Left ventricle myocardium inferior (tissue), 1 donor: Measurements from ENCODE around the gene TMEM163. TPM values are rescaled to one million over a fixed set of nuclear protein-coding genes. Genes with fewer than 3 reads are reported as not detected.

Experiments
- DNase-seq: peaks from one replicate; pipeline ENCODE4 v3.0.0-alpha.2; 2020
- H3K27ac ChIP-seq: fragments of 200-600 bp; replicated peaks from 2 replicates; pipeline ENCODE4 v1.8.0; 2021
- H3K27me3 ChIP-seq: fragments of 200-600 bp; 2 replicates; pipeline ENCODE4 v1.8.0; 2021; ENCODE audit warnings: low read depth
- H3K36me3 ChIP-seq: fragments of 200-600 bp; 2 replicates; pipeline ENCODE4 v1.8.0; 2021
- H3K4me1 ChIP-seq: fragments of 200-600 bp; 2 replicates; pipeline ENCODE4 v1.8.0; 2021
- H3K4me3 ChIP-seq: fragments of 200-600 bp; 2 replicates; pipeline ENCODE4 v1.8.0; 2021; ENCODE audit warnings: mild to moderate bottlenecking, moderate library complexity
- H3K9me3 ChIP-seq: fragments of 200-600 bp; replicated peaks from 2 replicates; pipeline ENCODE4 v1.8.0; 2021
- CTCF ChIP-seq: fragments of 200-600 bp; IDR thresholded peaks from 2 replicates; pipeline ENCODE4 v1.8.0; 2021; ENCODE audit warnings: antibody characterized with exemption, mild to moderate bottlenecking, borderline replicate concordance
- intact Hi-C: fragments of 100-400 bp; cut with micrococcal nuclease; formaldehyde crosslinking; loops from one replicate; pipeline ENCODE4 v1.11.0; 2022
- total RNA-seq: library from RNA; stranded (reverse); fragmentation: NEBNext Ultra II Directional; extraction: Animal tissue kit (Norgen Biotek cat#: 25700); gene quantifications from one replicate; pipeline ENCODE4 v1.2.1, GENCODE V29; 2021
- donor health status: DM: no; HTN: yes; CAD: no; lungs with severe emphysema.

The TMEM163 gene
- total RNA-seq, 1 donor from 2014 or later = 0.22 TPM

- H3K4me1 ChIP-seq = no peaks in the 10 kb centered on the region
- intact Hi-C loops = no loop called here
- no peak for TF ChIP-seq CTCF
Measured at GRCh38 chr2:134574611-134575330, 144.0 kb downstream of the TMEM163 start.

GRCh38 chr2:134573724-134574123 lies 145.1 kb downstream of the TMEM163 start:
- Histone ChIP-seq H3K4me3 (no peak overlapping the region), H3K4me1 (no peaks in the 10 kb centered on the region), H3K27me3 (no peaks in the 10 kb centered on the region), H3K9me3 (no peaks in the 10 kb centered on the region), H3K36me3 (no peaks in the 10 kb centered on the region), H3K27ac (no peak overlapping the region)
- intact Hi-C loops = no loop called here
- TF ChIP-seq CTCF = no peak
- no peak for DNase-seq

More at GRCh38 chr2:134574611-134575330, 144.0 kb downstream of the TMEM163 start:
- Histone ChIP-seq H3K27ac (no peak overlapping the region), H3K36me3 (no peaks in the 10 kb centered on the region), H3K27me3 (no peaks in the 10 kb centered on the region), H3K9me3 (no peaks in the 10 kb centered on the region), H3K4me3 (no peak overlapping the region)
- no peak for DNase-seq

- intact Hi-C loops = no loop called here
- no peak for DNase-seq
- TF ChIP-seq CTCF = no peak
Measured at GRCh38 chr2:134573085-134573370, 145.8 kb downstream of the TMEM163 start.

GRCh38 chr2:134572314-134573084 lies 146.3 kb downstream of the TMEM163 start:
- Histone ChIP-seq H3K36me3 (no peaks in the 10 kb centered on the region), H3K4me3 (no peak overlapping the region), H3K9me3 (no peaks in the 10 kb centered on the region), H3K27ac (no peak overlapping the region), H3K27me3 (no peaks in the 10 kb centered on the region), H3K4me1 (no peaks in the 10 kb centered on the region)
- TF ChIP-seq CTCF = no peak
- DNase-seq = no peak
- intact Hi-C loops = no loop called here

More at GRCh38 chr2:134573085-134573370, 145.8 kb downstream of the TMEM163 start:
- Histone ChIP-seq H3K9me3 (no peaks in the 10 kb centered on the region), H3K27ac (no peak overlapping the region), H3K4me3 (no peak overlapping the region), H3K36me3 (no peaks in the 10 kb centered on the region), H3K27me3 (no peaks in the 10 kb centered on the region), H3K4me1 (no peaks in the 10 kb centered on the region)

- Histone ChIP-seq H3K36me3 (no peaks in the 10 kb centered on the region), H3K9me3 (no peaks in the 10 kb centered on the region), H3K27ac (no peak overlapping the region), H3K27me3 (no peaks in the 10 kb centered on the region), H3K4me1 (no peaks in the 10 kb centered on the region), H3K4me3 (no peak overlapping the region)
- DNase-seq = no peak
- intact Hi-C loops = no loop called here
- no peak for TF ChIP-seq CTCF
Measured at GRCh38 chr2:134570676-134571075, 148.1 kb downstream of the TMEM163 start.
